Adipocyte (in vitro differentiated cells): Measurements from ENCODE around the gene CHCHD4.
"Not testable (repeated sequence)": the region's sequence is repeated elsewhere in the genome, so short reads cannot be mapped to it uniquely, and the experiment has no call there.

Experiments
- DNase-seq: peaks from one replicate; pipeline ENCODE4 v3.0.0-alpha.2; 2015; ENCODE audit warnings: low read depth
- H3K27me3 ChIP-seq: replicated peaks from 2 replicates; pipeline ENCODE4 v1.7.0; 2013; ENCODE audit warnings: mild to moderate bottlenecking, low read length, moderate library complexity; ENCODE audit not compliant: control insufficient read depth, insufficient read depth
- H3K36me3 ChIP-seq: 2 replicates; pipeline ENCODE4 v1.7.0; 2013; ENCODE audit warnings: low read length, mild to moderate bottlenecking, moderate library complexity; ENCODE audit not compliant: control insufficient read depth, insufficient read depth, severe bottlenecking
- H3K4me1 ChIP-seq: 2 replicates; pipeline ENCODE4 v1.7.0; 2013; ENCODE audit warnings: mild to moderate bottlenecking, low read length, moderate library complexity; ENCODE audit not compliant: control insufficient read depth, insufficient read depth
- H3K4me3 ChIP-seq: 2 replicates; pipeline ENCODE4 v1.7.0; 2013; ENCODE audit warnings: mild to moderate bottlenecking, low read length, moderate library complexity
- H3K9ac ChIP-seq: 2 replicates; pipeline ENCODE4 v1.7.0; 2013; ENCODE audit warnings: mild to moderate bottlenecking, low read length, moderate library complexity
- H3K9me3 ChIP-seq: 2 replicates; pipeline ENCODE4 v1.7.0; 2013; ENCODE audit warnings: mild to moderate bottlenecking, low read length, moderate library complexity; ENCODE audit not compliant: control insufficient read depth

Gene CHCHD4

GRCh38 chr3:14077310-14077709 lies 47.4 kb downstream of the CHCHD4 start:
- H3K36me3 ChIP-seq, result no peaks in the 10 kb centered on the region
- no peaks in the 10 kb centered on the region for H3K4me1 ChIP-seq
- no peak for DNase-seq
- no peaks in the 10 kb centered on the region for H3K27me3 ChIP-seq
- no peak overlapping the region for H3K9ac ChIP-seq
- peaks cover 4% of the 10 kb centered on the region for H3K9me3 ChIP-seq
- no peak overlapping the region for H3K4me3 ChIP-seq

- not testable (repeated sequence) for H3K9ac ChIP-seq, H3K36me3 ChIP-seq, H3K4me1 ChIP-seq, H3K27me3 ChIP-seq, H3K9me3 ChIP-seq, H3K4me3 ChIP-seq, DNase-seq
Measured at GRCh38 chr3:14075233-14075632, 49.4 kb downstream of the CHCHD4 start.

- Histone ChIP-seq H3K9me3 (no peaks in the 10 kb centered on the region), H3K4me1 (no peaks in the 10 kb centered on the region), H3K9ac (no peak overlapping the region), H3K27me3 (no peaks in the 10 kb centered on the region), H3K4me3 (no peak overlapping the region), H3K36me3 (no peaks in the 10 kb centered on the region)
- no peak for DNase-seq
Measured at GRCh38 chr3:14064910-14065309, 59.8 kb downstream of the CHCHD4 start.

DNA sequence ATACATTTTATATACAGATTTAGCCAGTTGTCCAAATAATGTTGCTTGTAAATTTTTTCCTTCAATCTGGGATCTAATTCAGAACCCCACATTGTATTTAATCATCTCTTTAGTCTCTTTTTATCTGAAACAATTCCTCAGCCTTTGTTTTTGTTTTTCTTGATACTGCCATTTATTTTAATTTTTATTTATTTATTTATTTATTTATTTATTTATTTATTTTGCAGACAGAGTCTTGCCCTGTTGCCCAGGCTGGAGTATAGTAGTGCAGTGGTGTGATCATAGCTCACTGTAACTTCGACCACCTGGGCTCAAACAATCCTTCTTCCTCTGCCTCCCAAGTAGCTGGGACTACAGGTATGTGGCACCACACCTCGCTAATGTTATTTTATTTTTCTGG lies 61.5 kb downstream of the CHCHD4 start:
- Histone ChIP-seq H3K4me1 (no peaks in the 10 kb centered on the region), H3K4me3 (no peak overlapping the region), H3K9me3 (no peaks in the 10 kb centered on the region)

More for the DNA sequence above, 61.5 kb downstream of the CHCHD4 start:
- no peak for DNase-seq
- Histone ChIP-seq H3K27me3 (no peaks in the 10 kb centered on the region), H3K36me3 (no peaks in the 10 kb centered on the region), H3K9ac (no peak overlapping the region)
